Activated gamma-delta T cell treated with Interleukin-2 at 50 U/mL for 16 hours (primary cell): ENCODE results near the gene KCNH2.

Source experiments
- DNase-seq: peaks from one replicate; pipeline ENCODE4 v3.0.0-alpha.2; 2020

Gene KCNH2

DNA sequence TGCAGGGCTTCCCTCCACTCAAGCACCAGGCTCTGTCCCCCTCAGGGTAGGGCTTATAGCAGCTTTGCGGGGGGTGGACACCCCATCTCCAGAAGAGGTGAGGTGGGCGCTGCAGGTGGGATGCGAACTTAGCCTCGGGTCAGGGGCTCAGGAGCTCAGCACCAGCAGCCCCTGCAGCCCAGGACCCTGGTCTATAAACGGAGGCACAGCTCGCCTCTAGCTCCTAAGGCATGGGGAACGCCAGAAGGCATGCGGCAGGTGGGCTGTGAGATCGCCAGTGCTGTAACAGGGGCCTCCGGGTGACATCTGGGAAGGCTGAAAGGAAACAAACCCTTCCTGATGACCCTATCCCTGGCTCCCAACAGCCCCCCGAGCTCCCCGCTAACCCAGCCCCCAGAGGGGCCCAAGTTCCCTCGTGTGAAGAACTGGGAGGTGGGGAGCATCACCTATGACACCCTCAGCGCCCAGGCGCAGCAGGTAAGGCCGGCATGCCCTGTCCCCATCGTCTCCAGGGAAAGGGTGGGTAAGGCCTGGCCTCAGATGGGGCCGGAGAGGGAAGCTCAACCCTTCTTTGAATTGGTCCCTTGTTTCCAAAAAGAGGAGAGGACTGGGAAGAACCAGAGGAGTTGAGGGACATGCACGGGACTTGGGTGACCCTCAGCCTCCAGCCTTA, 16.9 kb upstream of the KCNH2 start:
- DNase-seq, result no peak

DNA sequence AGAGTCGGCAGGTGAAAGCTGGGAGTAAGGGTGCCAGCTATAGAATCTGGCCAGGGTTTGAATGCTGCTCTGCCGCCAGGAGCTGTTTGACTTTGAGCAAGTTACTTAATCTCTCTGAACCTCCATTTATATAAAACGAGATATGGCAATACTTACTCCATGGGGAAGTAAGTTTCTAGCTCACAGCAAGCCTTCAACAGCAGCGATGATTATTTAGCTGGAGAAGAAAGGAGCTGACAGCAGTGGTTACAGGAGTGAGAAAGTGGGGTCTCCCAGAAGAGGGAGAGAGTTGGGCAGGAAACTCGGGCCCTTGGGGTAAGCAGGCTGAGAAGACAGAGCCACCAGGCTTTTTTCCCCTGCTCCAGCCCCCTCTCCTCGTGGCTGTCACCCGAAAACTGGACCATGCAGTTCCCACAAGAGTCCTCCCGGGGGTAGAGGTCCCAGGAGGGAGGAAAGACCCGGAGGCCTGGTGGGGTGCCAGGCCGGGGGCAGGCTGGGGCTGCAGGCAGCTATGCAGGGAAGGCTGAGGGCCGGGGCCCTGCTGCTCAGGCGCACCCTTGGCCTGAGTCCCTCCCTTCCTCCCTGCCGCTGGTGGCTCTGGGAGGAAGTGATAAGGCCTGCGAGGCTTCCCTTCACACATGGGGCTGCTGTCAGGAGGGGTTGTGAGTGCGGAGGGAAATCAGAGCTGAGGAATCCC, 16.2 kb upstream of the KCNH2 start:
- no peak for DNase-seq

DNA sequence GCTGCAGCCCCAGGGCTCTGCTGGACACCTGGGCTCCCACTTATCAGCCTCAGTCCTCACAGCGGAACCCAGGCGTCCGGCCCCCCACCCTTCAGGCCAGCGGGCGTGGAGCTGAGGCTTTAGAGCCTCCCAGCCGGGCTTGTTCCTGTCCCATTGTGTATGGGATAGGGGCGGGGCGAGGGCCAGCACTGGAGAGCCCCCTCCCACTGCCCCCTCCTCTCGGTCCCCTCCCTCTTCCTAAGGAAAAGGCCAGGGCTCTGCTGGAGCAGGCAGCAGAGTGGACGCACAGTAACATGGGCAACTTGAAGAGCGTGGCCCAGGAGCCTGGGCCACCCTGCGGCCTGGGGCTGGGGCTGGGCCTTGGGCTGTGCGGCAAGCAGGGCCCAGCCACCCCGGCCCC, 15.4 kb upstream of the KCNH2 start:
- no peak for DNase-seq

DNA sequence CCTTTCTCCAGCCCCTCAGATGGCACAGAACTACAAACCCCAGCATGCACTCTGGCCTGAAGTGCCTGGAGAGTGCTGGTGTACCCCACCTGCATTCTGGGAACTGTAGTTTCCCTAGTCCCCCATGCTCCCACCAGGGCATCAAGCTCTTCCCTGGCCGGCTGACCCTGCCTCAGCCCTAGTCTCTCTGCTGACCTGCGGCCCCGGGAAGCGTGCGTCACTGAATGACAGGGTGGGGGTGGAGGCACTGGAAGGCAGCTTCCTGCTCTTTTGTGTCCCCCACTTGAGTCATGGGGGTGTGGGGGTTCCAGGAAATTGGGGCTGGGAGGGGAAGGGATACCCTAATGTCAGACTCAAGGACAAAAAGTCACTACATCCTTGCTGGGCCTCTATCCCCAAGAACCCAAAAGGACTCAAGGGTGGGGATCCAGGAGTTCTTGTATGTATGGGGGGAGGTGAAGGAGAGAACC, 14.7 kb upstream of the KCNH2 start:
- no peak for DNase-seq

DNA sequence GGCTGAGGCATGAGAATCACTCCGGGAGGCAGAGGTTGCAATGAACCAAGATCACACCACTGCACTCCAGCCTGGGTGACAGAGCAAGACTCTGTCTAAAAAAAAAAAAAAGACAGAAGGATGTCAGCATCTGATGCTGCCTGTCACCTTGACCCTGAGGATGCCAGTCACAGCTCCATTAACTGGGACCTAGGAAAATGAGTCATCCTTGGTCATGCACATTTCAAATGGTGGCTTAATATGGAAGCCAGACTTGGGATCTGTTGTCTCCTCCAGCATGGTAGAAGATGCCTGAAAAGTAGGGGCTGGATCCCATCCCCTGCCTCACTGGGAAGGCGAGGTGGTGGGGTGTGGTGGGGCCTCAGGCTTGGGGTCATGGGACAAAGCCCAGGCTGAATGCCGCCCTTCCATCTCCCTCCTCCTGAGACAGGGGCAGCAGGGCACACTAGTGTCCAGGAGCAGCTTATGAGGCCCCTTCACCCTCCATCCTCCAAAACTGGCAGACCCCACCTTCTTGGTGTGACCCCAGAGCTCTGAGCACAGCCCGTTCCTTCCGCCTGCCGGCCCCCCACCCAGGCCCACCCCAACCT, 14.0 kb upstream of the KCNH2 start:
- DNase-seq, result no peak

DNA sequence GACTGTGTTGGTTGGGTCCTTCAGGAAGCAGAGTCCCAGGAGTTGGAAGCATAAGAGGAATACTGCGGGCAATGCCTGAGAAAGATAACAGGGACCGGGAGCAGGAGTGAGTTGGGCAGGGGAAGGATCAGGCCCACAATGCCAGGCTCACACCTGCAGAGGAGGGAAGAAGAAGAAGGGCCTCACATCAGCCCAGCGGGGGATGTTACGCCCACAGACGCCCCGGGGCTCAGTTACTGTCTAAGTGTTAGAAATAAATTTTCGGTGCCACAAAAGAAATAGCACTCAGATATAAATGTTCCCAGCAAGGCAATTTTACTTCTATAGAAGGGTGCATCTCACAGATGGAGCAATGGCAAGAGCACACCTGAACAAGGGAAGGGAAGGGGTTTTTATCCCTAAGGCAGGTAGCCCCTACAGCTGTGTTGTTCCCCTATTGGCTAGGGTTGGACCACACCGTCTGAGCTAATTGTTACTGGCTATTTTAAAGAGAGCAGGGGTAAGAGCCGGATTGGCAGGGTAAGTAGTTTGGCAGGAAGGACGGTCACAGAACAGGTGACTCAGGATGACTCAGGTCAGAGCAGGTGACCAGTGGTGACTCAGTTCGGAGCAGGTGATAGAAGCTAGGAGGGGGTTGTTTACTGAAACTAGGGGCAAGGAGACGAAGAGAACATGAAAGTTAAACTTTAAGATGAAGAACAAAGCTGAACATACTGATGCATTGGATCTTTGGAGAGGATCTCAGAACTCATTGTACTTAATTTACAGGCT, 12.5 kb upstream of the KCNH2 start, which contains the start of gene NOS3:
NOS3 (plus strand) TSS at position 602 of the 771 bp plus-strand sequence. CDS start 2,787 bp downstream, outside the sequence.
- DNase-seq, result no peak

DNA sequence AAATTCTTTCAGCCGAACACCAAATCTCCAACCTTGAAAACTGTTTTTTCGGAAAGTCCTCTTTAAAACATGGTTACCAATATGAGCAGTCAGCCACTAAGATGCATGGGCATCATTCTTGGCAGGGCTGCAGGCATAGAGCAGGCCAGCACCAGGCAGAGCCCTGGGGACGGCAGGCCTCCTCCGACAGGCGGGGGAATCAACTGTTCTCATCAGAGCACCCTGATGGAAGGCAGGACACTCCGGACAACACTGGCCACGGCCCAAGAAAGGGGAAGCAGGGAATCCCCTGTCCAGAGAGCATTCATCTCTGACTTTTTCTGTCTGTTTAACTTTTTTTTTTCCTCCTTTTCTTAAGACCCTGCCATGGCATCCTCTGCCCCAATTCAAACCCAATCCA, 11.3 kb upstream of the KCNH2 start:
- DNase-seq, result no peak

DNA sequence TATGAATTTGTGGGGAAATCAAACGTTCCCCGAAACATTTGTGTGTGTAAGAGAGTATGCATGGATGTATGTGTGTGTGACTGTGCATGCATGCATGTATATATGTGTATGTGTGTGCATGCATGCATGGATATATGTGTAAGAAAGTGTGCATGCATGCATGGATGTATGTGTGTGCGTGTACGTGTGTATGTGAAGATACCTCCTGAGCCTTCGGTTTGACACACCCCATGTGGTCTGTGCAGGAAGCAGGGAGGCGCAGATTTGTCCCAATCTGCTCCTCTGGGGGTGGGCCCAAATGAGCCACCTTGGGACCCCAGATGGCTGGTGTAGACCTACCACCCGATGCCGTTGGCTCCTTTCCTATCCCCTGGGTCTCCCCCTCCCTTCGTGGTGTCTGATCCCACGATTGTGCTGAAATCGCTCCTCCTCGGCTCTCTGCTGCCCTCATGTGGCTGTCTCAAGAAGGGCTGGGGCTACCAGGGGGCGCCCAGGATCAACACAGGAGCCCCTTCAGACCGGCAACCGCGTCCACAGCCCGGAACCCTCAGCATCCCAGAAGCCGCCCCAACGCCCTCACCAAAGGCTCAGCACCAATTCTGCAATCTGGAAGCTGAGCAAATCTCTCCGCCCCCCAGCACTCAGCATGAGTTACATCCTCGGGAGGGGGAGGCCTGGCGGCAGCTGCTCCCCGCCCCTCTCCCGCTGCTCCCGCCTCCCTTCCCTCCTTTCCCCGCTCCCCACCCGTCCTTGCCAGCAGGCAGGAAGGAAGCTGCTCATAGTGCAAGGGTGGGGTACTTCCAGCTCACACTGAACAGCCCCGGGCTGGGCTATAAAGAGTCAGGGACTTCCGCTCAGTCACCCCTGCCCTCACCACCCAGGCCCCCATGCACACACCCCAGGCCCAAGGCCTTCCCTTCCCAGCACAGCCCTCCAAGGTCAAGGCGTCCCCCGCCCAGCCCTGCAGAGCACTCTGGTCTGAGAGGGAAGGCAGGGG, 10.4 kb upstream of the KCNH2 start:
- DNase-seq, result peak; percentile 58

DNA sequence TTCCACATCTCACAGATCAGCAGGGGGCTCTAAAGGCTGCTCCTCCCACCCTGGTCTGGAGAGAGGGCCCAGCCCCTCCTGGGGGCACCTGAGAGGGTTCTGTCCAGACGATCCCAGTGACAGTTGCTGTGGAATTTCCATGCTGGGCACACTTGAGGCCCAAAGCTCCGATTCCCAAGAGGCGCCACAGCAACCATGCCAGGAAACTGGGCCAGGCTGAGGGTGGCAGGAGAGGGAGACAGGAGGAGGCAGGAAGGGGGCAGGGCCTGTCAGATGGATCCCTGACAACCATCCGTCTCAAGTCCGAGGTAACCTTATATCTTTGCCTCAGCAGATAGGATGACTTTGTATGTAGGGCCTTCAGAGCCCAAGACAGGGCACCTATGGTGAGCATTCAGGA, 8.4 kb upstream of the KCNH2 start:
- DNase-seq, result no peak

DNA sequence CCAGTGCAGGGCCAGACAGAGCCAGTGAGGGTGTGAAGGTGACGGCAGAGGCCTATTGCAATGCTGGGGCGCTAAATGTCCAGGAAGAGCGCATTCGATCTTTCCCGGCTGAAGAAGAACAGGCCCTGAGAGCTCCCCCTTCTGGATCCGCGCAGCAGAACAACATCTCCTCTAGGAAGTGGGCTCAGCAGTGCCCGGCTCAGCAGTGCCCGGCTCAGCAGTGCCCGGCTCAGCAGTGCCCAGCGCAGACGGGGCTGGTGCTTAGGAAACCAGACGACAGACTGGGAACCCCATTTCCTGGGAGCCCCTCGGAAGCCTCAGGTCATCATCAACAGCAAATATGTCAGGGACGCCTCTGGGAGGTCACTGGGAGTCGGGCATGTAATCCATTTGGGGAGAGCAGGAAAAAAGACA, 8.0 kb upstream of the KCNH2 start:
- DNase-seq, result peak; percentile 54

DNA sequence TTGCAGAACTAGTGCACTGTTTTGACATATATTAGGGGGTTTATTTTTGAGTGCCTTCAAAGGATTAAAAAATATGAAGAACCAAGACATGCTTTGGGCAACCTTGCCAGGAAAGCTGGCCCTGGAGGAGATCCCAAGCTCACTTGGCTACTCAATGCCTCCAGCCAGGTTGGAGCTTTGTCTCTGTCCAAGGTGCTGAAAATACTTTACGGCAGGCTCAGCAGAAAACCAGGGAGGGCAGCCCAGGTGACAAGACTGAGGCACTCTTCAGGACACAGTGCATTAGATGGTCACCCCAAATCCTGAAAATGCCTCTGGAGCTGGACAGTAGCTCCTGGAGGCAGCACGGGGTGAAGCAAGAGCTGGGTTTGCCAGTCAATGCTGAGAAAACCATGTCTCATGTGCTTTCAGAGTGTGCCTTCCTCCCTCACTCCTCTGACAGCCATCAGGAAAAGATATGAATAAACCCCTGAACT, 5.8 kb upstream of the KCNH2 start:
- DNase-seq, result no peak

DNA sequence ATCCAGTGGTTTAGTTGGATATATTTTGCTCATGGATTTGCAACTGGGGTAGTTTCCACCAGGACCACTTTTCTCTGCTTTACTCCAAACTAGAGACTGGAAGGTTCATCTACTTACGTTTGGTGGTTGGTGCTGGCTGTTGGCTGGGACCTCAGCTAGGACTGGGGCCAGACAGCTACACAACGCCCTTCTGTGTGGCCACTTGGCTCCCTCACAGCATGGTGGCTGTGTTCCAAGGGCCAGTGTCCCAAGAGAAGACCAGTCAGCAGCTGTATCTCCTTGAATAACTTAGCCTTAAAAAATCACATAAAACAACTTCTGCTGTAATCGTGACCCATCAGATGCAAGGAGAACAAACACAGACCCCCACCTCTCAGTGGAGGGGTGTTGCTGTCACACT, 4.2 kb upstream of the KCNH2 start:
- DNase-seq, result no peak

DNA sequence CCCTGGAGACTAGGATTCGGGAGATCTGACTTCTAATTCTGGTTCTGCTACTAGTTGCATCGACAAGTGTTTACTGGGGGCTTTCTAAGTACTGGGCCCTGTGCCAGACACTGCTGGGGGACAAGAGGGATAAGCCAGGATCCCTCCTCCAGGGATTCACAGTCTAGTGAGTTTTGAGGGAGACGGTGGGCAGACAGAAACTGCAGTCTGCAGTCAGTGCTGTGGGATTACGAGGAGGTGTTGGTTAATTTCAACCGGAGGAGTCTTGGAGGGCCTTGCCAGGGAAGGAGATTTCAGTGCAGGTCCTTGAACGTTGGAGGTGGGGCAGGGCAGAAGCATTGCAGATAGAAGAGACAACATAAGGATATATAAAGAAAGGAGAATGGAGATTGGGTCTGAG, 3.5 kb upstream of the KCNH2 start:
- DNase-seq, result no peak

DNA sequence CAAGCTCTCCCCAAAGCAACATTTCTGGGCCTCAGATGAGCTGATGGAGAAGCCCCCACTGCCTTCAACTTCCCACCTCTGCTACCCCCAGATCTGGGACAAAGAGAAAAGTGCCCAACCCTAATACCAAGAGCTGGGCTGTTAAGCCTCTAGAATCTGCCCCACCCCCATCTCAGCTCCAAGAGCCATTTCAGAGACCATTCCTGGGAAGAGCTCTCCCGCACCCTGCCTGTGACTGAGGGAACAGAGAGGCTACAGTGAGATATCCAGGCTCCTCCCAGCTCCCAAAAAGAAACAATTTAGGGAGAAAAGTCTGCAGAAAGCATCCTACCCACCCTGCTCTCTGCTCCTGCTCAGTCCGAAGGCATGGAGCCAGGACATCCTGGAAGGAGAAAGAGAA, 2.5 kb upstream of the KCNH2 start:
- DNase-seq, result no peak

DNA sequence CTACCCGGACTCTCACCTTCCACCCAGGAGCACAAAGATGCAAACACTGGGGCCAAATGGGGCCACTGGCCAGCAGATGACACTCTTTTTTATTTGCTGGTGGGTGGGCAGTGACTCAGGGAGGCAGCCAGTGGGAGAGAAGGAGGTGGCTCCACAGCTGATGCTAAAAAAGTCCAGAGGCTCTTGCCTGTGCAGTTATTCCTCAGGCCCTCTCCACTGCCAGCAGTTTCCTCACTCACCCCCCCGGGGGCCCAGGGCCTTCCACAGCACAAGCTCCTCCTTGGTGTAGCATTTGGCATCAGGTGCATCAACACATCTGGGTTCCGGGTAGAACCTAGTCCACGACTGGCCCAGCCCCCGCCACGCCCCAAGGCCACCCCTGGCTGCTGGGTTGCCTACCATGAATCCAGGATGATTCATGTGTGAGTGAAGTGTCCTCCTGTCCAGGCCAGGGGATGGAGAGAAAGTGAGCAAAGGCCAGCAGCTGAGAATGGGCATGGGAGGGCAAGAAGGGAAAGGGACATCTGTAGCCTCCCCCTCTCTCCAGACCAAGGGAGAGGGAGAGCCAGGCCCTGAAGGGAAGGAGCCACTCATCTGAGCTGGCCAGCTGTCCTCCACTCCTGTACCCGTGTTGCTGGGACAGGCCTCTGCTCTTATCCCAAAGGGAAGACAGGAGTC, 1.7 kb upstream of the KCNH2 start:
- no peak for DNase-seq

DNA sequence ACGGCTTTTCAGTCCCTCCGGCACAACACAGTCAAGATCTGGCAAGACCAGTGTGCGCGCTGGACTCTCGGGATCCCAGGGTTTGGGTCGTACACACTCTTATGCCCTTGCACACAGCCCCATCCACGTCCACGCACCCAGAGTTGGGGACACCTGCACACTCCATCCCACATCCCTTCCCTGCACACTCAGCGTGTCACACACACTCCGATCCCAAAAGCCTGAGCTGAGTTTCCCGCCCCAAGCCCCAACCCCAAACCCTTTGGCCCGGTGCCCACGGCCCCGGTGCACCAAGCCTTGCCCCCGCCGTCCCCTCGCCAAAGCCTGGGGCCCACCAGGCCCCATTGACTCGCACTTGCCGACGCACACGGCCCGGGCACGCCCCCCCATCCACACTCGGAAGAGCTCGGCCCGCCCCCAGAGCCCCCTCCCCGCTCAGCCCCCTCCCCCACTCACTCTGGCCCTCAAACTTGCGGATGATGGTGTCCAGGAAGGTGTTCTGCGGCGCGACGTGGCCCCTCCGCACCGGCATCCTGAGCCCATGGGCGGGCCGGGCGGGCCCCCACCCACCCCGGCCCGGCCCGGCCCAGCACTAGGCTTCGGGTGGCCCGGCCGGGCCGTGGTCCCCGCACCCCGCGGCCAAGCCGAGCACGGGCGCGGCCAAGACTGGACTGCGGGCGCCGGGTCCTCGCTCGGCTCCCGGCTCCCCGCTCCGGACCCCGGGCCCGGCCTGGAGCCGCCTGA, 567 bp downstream of the KCNH2 start:
- no peak for DNase-seq

DNA sequence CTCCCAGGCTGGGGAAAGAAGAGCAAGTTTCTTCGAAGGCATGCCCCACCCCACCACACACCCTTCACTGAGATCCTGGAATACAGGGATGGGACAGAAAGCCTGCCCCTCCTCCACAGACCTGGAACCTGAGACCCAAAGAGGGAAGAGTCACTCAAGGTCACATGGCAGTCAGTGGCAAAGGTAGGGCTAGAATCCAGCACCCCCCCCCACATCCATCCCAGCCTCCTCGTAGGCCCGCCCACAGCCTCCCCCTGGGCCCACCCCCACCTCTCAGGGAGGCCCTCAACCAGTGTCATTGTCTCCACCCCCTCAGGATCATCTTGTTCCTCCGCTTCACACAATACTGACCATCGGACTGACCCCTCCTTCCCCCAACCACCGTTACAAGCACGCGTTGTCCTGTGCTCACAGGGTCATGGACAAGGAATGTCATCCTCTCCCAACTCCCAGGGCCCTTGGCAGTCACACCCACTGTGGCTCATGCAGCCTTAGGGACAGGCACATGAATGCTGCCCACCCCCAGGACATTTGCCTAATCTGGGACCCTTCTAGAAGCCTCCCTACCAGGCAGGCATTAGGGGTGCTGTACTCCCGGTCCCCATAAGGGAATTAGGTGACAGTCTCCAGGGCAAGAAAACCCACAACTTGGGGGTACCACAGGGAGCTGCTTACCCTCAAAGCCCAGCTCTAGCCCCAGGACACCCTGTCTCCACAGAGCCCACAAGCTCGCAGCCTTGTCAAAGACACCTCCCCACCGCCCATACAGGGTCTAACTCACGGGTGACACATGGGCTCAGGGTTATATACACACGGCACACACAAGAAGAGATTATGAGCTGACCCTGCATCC, 1.4 kb downstream of the KCNH2 start:
- DNase-seq, result no peak

DNA sequence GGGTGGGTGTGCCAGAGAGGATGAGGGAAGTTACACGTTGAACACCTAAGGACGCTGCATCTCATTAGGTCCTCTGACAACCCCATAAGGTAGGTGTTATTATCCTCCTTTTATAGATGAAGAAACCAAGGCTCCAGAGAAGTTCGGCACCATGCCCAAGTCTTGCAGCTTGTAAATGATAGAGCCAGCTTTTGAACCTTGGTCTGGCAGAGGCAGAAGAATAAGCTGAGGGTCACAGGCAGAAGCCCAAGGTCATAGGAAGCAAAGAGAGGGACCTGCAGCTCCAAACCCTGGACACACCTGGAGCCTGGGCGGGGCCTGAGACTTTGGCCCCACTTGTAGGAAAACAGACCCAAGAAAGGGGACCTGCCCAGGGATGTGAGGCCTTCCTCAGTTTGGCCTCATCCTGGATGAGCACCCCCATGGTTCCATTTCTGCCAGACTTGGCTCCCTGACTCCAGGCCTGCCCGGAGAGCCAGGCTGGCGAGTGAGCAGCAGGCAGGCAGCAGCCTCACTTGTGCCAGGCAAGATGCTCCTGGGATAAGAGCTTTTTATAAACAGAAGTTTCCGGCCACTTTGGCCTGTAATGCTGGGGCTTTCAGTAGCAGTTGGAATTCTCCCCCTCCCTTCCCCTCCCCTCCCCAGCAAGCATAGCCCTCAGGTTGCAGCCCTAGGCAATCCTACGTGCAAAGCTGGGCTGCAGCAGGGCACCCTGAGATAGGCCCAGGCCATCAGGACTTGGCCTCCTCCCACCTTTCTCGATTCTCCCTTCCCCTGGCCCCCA, 2.4 kb downstream of the KCNH2 start:
- DNase-seq, result no peak
